PC-9 (cell line): ENCODE measurements around the gene NLGN1.

Experiments used
- EZH2 ChIP-seq: fragments of 200-600 bp; sonication (generic); IDR thresholded peaks from 2 replicates; pipeline ENCODE4 v1.8.0; 2017; ENCODE audit warnings: antibody characterized with exemption, low read depth
- TF ChIP-seq, protein P1 (sequence below): fragments of 200-600 bp; sonication (generic); conservative IDR thresholded peaks from 2 replicates; pipeline ENCODE4 v1.6.1; 2017; ENCODE audit warnings: mixed run types, antibody characterized with exemption, mild to moderate bottlenecking, moderate library complexity

DNA sequence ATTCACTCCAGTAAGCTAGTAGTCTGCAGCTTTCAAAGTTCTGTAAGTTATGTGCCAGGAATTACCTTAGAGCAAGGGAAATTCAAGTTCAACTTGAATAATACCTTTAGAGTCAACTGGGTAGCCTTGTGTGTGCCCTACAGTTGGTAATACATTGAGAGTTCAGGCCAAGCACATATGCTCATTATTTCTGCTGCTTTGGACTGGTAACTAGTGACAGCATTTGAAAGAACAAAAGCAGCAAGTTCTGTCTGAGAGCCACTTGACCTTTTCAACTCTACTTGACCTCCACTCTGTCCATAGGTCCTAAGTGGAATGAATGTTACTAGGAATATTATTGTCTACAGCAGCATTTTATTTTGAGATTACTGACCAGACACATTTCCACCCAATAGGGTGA, 723.5 kb downstream of the NLGN1 start:
- TF ChIP-seq, protein P1, sequence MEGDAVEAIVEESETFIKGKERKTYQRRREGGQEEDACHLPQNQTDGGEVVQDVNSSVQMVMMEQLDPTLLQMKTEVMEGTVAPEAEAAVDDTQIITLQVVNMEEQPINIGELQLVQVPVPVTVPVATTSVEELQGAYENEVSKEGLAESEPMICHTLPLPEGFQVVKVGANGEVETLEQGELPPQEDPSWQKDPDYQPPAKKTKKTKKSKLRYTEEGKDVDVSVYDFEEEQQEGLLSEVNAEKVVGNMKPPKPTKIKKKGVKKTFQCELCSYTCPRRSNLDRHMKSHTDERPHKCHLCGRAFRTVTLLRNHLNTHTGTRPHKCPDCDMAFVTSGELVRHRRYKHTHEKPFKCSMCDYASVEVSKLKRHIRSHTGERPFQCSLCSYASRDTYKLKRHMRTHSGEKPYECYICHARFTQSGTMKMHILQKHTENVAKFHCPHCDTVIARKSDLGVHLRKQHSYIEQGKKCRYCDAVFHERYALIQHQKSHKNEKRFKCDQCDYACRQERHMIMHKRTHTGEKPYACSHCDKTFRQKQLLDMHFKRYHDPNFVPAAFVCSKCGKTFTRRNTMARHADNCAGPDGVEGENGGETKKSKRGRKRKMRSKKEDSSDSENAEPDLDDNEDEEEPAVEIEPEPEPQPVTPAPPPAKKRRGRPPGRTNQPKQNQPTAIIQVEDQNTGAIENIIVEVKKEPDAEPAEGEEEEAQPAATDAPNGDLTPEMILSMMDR, result no peak
- TF ChIP-seq EZH2, result no peak
